HG03097 (cell line): Measurements from ENCODE around the gene CFAP157.

Experiments
- ATAC-seq: cut with Tn5 transposase; IDR thresholded peaks from one replicate; pipeline ENCODE4 v1.9.1; 2021; ENCODE audit not compliant: unreplicated experiment, low FRiP score

Gene CFAP157

DNA sequence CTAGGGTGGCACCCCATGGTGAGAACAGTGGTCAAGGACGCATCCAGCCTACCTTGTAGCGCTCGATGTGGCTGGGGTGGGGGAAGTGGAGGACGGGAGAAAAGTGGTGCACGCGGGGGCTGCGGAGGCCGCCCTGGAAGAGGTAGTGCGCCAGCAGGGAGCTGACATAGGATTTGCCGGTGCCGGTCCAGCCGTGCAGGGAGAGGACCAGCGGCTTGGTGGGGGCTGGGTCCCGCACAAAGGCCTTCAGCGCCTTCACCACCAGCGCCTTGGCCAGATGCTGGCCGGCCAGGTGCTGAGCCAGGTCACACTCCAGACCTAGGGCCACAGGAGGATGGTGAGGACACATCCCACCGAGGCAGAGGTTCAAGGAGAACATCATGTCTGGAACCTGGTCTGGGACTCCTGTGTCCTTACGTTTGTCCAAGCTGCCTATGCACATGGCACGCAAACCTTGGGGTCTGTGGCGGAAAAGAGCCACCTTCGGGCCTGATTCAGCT is 27.5 kb downstream of the CFAP157 start:
- peak; percentile 15 for ATAC-seq

DNA sequence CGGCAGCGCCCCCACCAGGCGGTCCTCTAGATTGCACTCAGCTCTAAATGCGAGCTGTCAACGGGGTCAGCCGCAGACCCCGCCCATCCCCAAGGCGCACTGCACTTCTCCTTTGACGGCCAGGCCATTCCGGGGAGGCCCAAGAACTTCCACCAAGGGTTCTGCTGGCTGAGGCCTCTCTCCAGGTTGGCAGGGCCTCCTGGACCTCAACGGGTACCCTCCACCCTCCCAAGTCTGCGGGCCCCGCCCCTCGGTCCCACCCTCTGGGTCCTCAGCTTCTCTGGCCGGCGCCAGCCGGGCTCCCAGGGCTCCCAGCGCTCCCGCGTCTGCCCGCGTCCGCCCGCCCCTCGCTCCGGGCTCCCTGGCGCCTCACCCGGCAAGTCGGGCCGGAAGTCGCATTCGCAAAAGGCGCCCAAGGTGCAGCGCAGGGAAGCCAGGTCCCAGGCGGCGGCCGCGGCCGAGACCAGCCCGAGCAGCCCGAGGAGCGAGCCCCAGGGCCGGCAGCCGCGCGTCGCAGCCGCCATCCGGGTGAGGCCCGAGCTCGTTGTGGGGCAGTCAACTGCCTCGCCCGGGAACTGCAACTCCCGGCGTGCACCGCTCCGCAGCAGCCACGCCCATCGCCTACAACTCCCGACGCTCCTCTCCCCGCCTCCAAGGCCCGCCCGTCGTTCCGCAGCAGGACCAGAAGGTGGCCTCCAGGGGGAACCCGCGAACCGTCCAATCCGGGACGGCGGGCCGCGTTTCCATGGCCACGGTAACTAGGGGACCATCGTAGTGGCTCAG is 28.1 kb downstream of the CFAP157 start, which contains the start of gene TOR2A:
TOR2A (minus strand) TSS at position 548 of the 783 bp plus-strand sequence; CDS start at position 524, 24 bp downstream.
- peak; percentile 81 for ATAC-seq

DNA sequence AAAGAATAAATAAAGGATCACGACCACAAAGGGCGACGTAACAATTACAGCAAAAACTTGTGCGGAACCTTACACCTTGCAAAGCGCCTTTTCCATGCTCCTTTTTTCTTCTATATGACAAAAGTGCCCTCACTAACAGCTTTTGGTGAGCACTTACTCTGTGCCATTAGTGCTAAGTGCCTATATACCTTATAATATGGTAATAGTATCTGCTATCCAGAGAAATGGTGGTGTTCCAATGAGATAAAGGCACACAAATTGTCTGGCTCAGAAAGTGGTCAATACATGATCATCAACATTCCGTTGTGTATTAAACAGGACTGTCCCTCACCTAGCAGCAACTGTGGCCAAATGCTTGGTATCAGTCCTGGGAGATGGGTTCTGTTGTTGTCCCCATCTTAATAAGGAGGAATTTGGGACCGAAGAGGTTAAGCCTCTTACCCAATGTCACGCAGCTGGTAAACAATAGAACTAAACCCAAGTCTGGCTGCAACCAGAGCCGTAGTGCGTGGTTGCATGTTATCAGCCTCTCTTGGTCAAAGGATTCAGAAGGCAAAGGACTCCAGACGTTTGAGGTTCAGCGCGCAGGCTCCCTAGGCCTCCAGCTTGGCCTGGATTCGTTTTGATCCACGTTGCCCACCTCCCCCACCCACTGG is 28.9 kb downstream of the CFAP157 start:
- ATAC-seq = peak; percentile 8

DNA sequence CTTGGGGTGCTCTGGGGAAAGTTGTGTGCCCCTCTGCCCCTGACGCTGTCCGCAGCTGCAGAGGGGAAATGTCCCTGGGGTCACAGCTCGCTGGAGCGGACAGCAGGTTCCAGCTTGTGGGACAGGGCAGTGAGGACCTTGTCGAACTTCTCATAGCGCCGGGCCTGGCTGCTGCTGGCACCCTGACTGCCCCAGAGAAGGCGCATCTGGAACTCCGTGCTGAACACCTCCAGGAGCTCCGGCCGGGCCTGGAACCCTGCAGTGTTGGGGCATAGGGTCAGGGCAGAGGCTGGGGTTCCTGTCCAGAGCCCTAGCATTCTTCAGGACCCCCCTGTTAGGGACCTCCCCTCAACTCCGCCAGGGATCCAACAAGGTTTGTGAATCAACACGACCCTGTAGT is 31.9 kb downstream of the CFAP157 start:
- ATAC-seq = no peak

DNA sequence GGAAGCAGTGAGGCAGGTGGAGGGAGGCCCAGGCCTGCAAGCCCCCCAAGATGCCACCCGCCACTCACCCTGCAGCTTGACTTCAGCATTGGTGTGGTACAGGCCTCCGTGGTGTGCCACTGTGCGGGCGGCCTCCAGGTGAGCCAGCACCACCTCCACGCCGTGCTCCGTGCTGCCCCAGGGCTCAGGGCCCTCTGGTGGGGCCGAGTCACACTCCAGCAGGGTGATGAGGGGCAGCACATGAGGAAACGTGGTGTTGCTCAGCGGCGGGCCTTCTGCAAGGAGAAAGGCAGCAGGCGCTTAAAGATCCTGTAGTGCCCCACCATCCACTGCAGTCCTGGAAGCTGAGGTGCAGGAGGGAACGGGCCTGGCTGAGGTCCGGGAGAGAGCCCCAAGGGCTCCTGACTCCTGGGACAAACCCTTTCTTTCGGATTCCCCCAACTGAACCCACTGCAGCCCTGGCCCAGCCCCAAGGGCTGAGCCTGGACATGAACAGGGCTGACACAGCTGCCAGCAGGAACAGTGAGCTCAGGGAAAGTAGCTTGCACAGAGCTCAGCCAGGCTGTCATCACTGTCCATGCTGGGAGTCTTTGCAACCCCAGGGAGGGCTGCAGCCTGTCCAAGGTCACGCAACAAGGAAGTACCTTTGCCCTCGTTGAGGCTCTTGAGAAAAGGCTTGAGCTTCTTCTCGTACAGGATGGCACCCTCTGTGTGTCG is 33.0 kb downstream of the CFAP157 start:
- ATAC-seq = no peak

DNA sequence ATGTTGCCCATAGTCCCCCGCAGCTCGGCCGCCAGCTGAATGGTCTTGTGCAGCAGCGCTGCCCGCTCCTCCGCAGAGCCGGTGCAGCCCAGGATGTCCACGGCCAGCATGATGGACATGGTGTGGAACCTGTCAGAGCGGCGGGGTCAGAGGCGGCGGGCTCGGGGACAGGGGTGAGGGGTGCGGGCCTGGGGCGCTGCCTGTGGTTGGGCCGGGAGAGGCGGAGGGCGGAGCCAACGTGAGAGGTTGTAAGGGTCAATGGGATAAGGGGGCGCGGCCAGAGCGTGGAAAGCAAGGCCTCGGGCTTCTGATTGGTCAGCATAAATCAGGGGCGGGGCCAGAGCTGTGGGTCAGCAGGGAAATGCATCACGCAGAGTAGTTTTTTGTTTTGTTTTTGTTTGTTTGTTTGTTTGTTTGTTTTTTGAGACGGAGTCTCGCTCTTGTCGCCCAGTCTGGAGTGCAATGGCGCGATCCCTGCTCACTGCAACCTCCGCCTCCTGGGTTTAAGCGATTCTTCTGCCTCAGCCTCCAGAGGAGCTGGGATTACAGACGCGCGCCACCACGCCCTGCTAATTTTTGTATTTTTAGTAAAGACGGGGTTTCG is 35.1 kb downstream of the CFAP157 start:
- ATAC-seq = no peak

DNA sequence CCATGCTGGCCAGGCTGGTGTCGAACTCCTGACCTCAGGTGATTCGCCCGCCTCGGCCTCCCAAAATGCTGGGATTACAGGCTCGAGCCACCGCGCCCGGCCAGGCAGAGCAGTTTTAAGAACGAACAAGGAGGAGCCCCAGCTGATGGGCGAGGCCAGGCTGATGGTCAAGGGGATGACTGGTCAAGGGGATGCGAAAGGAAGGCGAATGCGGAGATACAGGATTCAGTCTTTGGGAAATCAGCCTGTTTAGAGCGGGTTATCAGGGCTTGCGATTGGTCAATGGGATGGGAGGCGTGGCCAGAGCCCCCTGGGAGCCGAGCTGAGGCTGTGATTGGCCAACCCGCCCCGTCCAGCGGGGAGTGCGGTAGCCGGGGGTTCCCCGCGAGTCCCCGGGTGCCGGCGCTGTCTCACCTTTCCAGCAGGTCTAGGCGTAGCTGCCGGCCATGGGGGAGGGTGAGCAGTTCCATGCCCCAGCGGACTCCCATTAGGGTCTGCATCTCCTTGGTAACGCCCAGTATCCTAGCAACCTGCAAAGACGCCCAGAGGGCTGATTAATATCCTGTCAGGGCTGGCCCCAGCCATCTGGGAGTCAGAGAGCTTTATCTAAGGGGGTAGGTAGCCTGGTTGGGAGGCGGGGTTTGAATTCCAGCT is 35.8 kb downstream of the CFAP157 start:
- no peak for ATAC-seq

DNA sequence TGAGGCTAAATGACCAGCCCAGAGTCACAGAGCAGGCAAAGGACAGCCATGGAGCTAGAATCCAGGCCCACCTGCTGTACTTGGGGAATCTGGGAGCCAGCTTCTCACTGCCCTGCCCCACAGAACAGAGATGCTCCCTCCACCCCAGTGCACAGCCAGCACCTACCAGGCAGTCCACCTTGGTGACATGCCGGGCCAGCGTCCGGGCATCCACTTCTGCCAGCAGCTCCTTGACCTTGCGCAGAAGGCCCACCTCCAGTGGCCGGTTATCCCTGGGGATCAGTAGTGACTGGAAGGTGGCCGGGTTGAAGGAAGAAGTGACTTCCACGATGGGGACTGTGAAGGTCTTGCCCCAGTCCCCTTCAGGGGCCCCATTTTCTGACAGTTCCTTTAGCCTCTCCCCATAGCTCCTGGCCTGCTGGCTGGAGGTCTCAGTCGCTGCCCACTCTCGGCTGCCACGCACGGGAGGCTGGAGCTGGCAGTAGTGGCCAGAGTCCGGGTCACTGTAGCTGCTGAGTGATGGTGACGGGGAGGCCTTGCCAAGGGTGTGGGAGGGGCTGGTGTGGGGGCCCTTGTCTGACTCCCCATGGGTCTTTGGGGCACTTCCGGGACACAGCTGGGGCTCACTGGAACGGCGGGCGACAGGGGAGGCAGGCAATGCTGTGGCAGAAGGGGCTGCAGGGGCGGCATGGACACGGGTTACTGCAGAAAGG is 37.8 kb downstream of the CFAP157 start:
- no peak for ATAC-seq

DNA sequence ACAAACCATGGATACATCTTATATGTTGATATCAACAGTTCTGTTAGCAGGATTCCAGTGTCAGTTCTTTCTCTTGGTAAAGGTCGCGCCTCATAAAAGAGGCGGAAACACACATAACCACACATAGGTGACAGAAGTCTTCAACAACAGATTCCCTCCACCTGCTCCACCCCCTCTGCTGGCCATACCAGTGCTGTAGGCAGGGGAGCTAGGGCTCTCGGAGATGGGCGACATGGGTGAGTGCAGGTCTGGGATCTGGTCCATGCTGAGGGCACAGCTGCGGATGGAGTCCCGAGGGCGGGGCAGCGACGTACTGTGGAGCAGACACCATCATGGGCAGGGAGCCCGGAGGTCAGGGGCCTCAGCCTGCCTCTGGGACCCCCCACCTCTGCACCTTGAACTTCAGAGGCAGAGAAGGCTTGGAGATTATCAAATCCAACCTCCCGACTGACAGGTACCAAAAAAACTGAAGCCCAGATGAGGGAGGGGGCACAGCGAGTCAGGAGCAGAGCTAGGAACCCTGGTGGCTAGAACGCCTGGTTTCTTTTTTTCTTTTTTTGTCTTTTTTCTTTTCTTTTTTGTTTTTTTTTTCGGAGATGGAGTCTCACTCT is 40.3 kb downstream of the CFAP157 start:
- no peak for ATAC-seq

DNA sequence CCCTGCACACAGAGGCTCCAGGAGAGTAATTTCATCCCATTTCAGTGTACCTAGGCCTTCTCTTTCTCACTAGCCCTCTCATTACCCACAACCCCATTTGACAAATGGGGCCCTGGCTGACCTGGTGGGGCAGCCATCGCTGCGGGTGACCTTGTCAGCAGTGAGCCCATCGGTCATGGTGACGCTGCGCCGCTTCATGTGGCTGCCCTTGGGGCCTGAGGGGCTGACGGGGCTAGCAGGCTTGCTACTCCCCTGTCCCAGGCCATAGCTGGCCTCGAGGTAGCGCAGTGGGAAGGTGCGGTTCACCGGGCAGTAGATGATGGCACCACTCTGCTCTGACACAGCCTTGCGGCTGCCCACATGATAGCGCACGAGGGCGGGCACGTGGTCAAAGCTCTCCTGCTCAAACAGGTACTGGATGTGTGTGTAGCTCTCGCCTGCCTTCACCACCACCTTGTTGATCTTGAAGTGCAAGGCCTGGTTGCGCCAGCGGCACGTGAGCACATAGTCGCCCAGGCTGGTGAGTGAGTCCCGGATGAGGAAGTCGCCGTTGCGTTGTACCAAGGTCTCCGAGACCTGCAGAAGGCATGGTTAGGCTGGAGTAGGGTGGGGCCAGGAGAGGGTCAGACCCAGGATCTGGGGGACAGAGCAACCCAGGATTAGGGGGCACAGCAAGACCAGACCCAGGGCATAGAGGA is 42.5 kb downstream of the CFAP157 start:
- ATAC-seq = no peak

DNA sequence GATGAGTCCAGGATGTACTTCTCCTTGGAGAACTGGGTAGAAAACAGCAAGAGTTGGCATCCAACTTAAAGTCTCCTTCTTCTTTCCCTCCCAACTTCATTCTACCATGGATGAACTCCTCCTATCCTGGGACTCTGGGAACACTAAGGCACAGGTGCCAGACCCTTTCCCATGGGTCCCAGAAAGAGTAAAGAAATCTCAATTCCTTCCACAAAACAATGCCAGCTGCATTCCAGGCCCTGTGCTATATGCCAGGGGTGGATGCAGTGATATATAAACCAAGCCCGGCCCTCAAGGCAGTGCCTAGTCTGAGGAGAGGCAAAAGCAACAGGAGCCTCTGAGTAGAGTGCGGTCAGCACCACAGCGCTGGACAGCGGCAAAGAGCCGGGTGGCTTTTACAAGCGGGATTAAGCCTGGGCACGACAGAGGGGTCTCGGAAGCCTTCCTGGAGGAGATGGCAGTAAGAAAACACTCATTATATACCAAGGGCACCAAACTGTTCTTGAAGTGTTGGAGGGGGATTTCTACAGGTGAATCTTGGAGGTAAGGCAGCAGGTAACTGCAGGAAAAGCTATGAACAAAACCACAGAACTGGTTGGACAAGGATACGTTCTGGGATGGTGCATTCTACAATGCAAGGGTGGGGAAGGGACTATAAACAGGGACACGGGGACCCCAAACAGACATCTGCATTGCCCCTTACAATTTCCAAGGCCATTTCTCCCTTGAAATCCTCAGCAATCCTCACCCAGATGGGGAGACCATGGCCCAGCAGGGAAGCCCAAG is 44.7 kb downstream of the CFAP157 start:
- ATAC-seq = no peak

DNA sequence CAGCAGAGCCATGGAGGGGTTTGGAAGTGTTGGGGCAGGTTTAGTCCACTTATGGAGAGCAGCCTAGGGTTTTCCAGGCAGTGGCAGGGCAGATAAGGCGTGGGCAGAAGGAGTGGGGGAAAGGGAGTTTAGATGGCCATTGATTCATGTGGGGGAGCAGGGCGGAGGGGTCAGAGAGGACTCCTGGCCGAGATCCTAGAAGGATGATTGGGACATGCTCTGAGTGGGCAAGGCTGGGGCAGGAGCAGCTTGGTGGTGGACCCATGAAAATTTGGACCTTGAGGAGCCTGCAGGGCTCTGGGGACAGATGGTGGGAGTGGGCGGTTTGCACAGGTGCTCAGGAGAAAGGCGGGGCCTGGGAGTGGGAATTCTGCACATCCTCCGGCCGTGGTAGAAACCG is 46.4 kb downstream of the CFAP157 start:
- no peak for ATAC-seq

DNA sequence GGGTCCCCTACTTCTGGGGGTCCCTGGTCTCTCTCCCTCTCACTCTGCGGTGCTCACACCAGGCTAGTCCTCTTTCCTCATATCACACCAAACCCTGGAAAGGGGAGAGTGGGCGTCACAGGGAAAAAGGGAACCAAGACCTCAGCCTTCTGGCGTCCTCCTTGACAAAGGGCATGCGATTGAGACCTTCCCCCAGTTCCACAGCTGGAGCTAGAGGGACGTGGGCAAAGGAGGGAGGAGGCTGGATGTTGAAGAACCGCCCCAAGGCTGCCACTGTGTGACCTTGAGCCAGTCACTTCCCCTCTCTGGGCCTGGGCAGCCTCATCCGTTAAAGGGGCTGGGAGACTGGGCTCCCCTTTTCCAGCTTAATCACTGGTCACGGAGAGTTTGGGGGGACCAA is 46.8 kb downstream of the CFAP157 start:
- no peak for ATAC-seq

DNA sequence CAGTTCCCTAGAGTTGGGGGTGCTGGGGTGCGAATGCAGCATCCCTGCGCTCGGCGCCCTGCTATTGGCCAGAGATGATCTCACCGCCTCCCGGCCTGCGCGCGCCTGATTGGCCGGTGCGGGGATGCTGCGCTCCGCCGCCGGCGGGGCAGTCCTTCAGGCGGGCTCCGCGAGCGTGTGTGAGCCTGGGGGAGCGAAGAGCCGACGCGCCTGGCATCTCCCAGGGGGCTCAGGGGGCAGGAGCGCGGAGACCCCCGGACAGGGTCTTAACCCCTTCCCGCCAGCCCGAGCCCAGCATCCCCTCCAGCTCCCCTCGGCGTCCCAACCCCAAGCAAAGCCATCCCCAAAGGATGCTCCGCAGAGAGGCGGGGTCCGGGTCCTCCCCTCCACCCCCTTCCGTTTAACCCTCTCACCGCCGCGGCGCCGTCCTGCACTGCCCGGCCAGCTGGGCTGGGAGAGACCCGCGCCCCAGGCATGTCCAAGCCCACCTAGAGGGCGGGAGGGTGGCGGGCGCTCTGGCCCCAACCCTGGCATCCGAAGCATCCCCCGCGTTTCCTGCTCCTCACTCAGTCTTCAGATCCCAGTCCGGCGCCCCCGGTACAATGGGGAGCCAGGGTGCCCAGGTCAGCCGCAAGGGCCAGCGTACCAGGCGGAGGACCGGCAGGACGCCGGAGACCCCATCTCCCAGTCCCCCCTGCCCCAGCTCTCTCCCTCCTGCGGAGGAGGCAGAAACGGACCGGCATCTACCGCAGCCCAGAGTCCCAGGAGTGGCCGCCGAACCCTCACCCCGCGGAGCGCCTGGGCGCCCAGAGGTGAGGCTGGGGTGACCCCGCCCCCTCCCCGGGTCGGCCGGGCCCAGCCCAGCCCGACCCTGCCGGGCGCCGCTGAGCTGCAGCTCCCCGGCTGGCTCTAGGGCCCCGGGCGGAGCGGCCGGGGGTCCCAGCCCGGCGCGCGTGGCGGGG is 47.6 kb downstream of the CFAP157 start:
- no peak for ATAC-seq

DNA sequence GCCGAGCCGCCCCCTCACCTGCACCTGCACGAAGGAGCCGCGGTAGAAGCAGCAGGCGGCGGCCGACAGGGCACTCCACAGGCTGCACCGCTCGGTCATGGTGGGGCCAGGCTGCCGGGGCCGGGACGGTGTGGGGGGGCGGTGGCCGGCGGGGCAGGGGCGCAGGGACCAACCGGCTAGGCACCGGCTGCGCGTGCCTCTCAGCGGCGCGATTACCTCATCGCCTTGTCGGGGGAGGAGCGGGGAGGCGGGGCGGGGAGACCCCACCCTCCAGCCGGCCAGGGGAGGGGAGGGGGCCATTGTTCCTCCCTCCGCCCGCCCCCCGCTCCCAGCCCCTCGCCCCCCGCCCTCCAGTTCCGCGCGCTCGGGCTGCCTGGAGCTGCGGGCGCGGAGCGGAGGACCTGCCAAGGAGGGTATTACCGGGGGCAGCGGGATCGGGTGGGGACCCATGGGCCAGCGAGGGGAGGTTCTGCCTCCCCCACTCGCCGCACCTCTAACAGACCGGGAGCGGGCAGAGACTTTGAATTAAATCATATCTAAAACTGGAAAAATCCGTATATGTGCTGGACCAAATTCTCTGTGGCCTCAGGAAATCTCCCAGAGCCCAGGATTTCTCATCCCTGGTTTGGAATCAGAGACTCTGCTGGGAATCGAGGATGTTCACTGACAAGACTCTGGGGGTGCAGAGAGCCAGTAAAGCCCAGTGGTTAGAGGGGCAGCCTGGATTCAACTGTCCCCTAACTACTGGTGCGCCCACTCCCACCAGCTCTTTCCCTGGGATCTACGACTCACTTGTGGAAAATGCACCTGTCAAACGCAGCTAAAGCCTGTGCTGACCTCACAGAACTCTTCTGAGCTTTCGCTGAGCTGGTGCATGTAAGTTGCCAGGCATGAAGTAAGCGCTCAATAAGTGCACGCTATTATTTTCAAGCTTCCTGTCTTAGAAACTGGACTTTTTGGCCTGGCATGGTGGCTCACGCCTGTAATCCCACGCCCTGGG is 48.6 kb downstream of the CFAP157 start:
- ATAC-seq = no peak

DNA sequence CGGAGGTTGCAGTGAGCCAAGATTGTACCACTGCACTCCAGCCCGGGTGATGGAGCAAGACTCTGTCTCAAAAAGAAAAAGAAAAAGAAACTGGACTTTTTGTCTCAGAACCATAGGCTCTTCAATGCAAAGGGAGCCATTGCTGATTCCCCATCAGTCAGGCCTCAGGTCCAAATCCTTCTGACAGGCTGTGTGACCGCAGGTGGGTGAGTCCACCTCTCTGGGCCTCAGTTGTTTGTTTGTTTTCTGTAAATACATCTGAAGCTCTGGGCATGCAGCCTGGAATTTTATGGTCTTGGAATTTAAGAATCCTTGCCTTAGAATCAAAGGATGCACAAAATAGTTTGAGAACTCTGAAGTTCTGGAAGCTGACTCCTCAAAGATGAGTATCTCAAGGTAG is 49.4 kb downstream of the CFAP157 start:
- no peak for ATAC-seq
